Spleen (tissue), 11 donors: ENCODE measurements around the gene GGTLC2. TPM values are rescaled to one million over a fixed set of nuclear protein-coding genes. Genes with fewer than 3 reads are reported as not detected.

Experiments used
- DNase-seq: peaks from one replicate; pipeline ENCODE4 v3.0.0-alpha.2; 2020
- H3K27ac ChIP-seq, 8 donors: fragments of 200-600 bp; sonication (generic) in 7 of 8; 1 replicate in 4 of 8; 2 replicates in 4 of 8; pipeline versions ENCODE4 v1.5.0 to v1.8.0; 2016 to 2021; ENCODE audit warnings: inconsistent platforms in 4 of 8, mild to moderate bottlenecking in 4 of 8, moderate library complexity in 1 of 8
- H3K27me3 ChIP-seq, 7 donors: fragments of 200-600 bp; sonication (generic) in 6 of 7; replicated peaks in 1 of 7; 1 replicate in 4 of 7; 2 replicates in 3 of 7; pipeline versions ENCODE4 v1.5.0 to v1.8.0; 2016 to 2021; ENCODE audit warnings: inconsistent platforms in 3 of 7, mild to moderate bottlenecking in 1 of 7
- H3K36me3 ChIP-seq, 6 donors: fragments of 200-600 bp; sonication (generic) in 5 of 6; 1 replicate in 4 of 6; 2 replicates in 2 of 6; pipeline versions ENCODE4 v1.5.0 to v1.8.0; 2016 to 2021; ENCODE audit warnings: inconsistent platforms in 2 of 6
- H3K4me1 ChIP-seq, 6 donors: fragments of 200-600 bp; sonication (generic) in 5 of 6; 1 replicate in 3 of 6; 2 replicates in 3 of 6; pipeline versions ENCODE4 v1.5.0 to v1.8.0; 2016 to 2021; ENCODE audit warnings: inconsistent platforms in 3 of 6
- H3K4me3 ChIP-seq, 8 donors: fragments of 200-600 bp; sonication (generic) in 7 of 8; 1 replicate in 4 of 8; 2 replicates in 4 of 8; pipeline versions ENCODE4 v1.5.0 to v1.8.0; 2016 to 2021; ENCODE audit warnings: inconsistent platforms in 4 of 8, mild to moderate bottlenecking in 4 of 8, moderate library complexity in 2 of 8
- H3K9me3 ChIP-seq, 8 donors: fragments of 200-600 bp; sonication (generic) in 7 of 8; 1 replicate in 4 of 8; 2 replicates in 4 of 8; pipeline versions ENCODE4 v1.5.0 to v1.8.0; 2016 to 2021; ENCODE audit warnings: inconsistent platforms in 4 of 8
- CTCF ChIP-seq, 11 experiments: fragments of 200-600 bp in 7 of 11; fragments of 450-650 bp in 4 of 11; sonication (generic) in 4 of 11; IDR thresholded peaks in 8 of 11; conservative IDR thresholded peaks in 3 of 11; 1 replicate in 7 of 11; 2 replicates in 4 of 11; pipeline versions ENCODE4 v1.4.0 to v1.8.0; 2016 to 2021; ENCODE audit warnings: antibody characterized with exemption in 11 of 11, inconsistent platforms in 4 of 11, mild to moderate bottlenecking in 1 of 11
- POLR2A ChIP-seq, 3 donors: fragments of 450-650 bp; IDR thresholded peaks; one replicate each; pipeline ENCODE4 v1.5.1; 2017; ENCODE audit warnings: antibody characterized with exemption in 3 of 3, mild to moderate bottlenecking in 1 of 3
- POLR2AphosphoS5 ChIP-seq, 3 donors: sonication (generic); formaldehyde crosslinking; IDR thresholded peaks; one replicate each; pipeline ENCODE4 v1.5.1; 2017; ENCODE audit warnings: antibody characterized with exemption in 3 of 3
- WGBS, 5 donors: extraction: QIAGEN DNeasy Blood & Tissue Kit in 3 of 5; methylation state at CpG; one replicate each; pipeline versions ENCODE4 v1.1.5 to v1.1.7; 2013 to 2018; 5-methylcytosine and 5-hydroxymethylcytosine counted together
- intact Hi-C: fragments of 100-400 bp; cut with DNase I; formaldehyde crosslinking; loops from one replicate; pipeline ENCODE4 v1.15.0; 2023; ENCODE audit warnings: low total_unique reads
- polyA plus RNA-seq, 3 donors: library from polyadenylated mRNA; stranded (reverse); fragments of 200-250 nt; gene quantifications; one replicate each; pipeline ENCODE4 v1.2.1, GENCODE V29; 2013
- total RNA-seq, 7 donors: library from RNA; depleted of rRNA in 3 of 7; stranded (reverse); fragments of >200 nt in 3 of 7; fragmentation: NEBNext Ultra II Directional in 4 of 7; extraction: Animal tissue kit (Norgen Biotek cat#: 25700) in 4 of 7; gene quantifications; one replicate each; pipeline versions ENCODE4 v1.1.0 to v1.2.1, GENCODE V29; 2016 to 2021
- donor health status: healthy with polysubstance abuse.
- donor health status: DM: no; HTN: no; CAD: no; lungs with moderate emphysema.
- donor health status: DM: no; HTN: no; CAD: no.
- donor health status: Bipolar disorder and iron deficiency.
- donor health status: healthy.
- donor health status: DM: no; HTN: no; CAD: no.
- donor health status: DM: yes; HTN: yes; CAD: no.

The GGTLC2 gene
- total and polyA plus RNA-seq, 10 donors = not detected

GRCh38 chr22:22609291-22609690 is 35.1 kb upstream of the GGTLC2 start:
- Histone ChIP-seq H3K27me3 (no peaks in the 10 kb centered on the region), H3K4me1 (peaks cover 0 to 10% (median 8%) of the 10 kb centered on the region in 6 donors), H3K36me3 (no peaks in the 10 kb centered on the region), H3K4me3 (no peak overlapping the region), H3K27ac (no peak overlapping the region), H3K9me3 (peaks cover 0 to 9% (median 4%) of the 10 kb centered on the region in 8 donors)
- no peak for DNase-seq
- intact Hi-C loops = no loop called here
- 52 to 77% (median 63%) methylated on average over 4 to 5 of the region's 5 CpGs for WGBS, 5 donors
- no peak for TF ChIP-seq POLR2A (IDR thresholded peaks at IDR 0.05)
- no peak for TF ChIP-seq CTCF (IDR thresholded peaks at IDR 0.05 in 8 of 11, conservative IDR thresholded peaks at IDR 0.05 in 3 of 11)
- TF ChIP-seq POLR2AphosphoS5 (IDR thresholded peaks at IDR 0.05) = no peak

GRCh38 chr22:22612516-22612915 is 31.9 kb upstream of the GGTLC2 start:
- Histone ChIP-seq H3K9me3 (peaks cover 0 to 8% (median 1%) of the 10 kb centered on the region in 8 donors), H3K4me1 (peaks cover 0 to 7% (median 0%) of the 10 kb centered on the region in 6 donors), H3K27me3 (no peaks in the 10 kb centered on the region), H3K4me3 (no peak overlapping the region), H3K27ac (no peak overlapping the region), H3K36me3 (no peaks in the 10 kb centered on the region)
- WGBS, 5 donors = 87 to 89% (median 88%) methylated on average over 2 of the region's 2 CpGs
- intact Hi-C loops = no loop called here
- TF ChIP-seq POLR2A (IDR thresholded peaks at IDR 0.05) = no peak
- no peak for TF ChIP-seq POLR2AphosphoS5 (IDR thresholded peaks at IDR 0.05)
- no peak for TF ChIP-seq CTCF (IDR thresholded peaks at IDR 0.05 in 8 of 11, conservative IDR thresholded peaks at IDR 0.05 in 3 of 11)
- no peak for DNase-seq

- Histone ChIP-seq H3K4me3 (no peak overlapping the region), H3K9me3 (no peaks in the 10 kb centered on the region), H3K4me1 (peaks cover 0 to 7% (median 0%) of the 10 kb centered on the region in 6 donors), H3K36me3 (no peaks in the 10 kb centered on the region), H3K27me3 (no peaks in the 10 kb centered on the region), H3K27ac (no peak overlapping the region)
- DNase-seq = no peak
- TF ChIP-seq CTCF (IDR thresholded peaks at IDR 0.05 in 8 of 11, conservative IDR thresholded peaks at IDR 0.05 in 3 of 11) = no peak
- no peak for TF ChIP-seq POLR2A (IDR thresholded peaks at IDR 0.05)
- no peak for TF ChIP-seq POLR2AphosphoS5 (IDR thresholded peaks at IDR 0.05)
- intact Hi-C loops = no loop called here
- WGBS, 5 donors = 62 to 85% (median 69%) methylated on average over 2 to 3 of the region's 3 CpGs
Measured at GRCh38 chr22:22614065-22614464, 30.3 kb upstream of the GGTLC2 start.

GRCh38 chr22:22616636-22617035 is 27.8 kb upstream of the GGTLC2 start:
- Histone ChIP-seq H3K27ac (no peak overlapping the region), H3K36me3 (no peaks in the 10 kb centered on the region), H3K9me3 (no peaks in the 10 kb centered on the region), H3K4me3 (no peak overlapping the region), H3K4me1 (peaks cover 0 to 7% (median 0%) of the 10 kb centered on the region in 6 donors), H3K27me3 (no peaks in the 10 kb centered on the region)
- intact Hi-C loops = no loop called here
- TF ChIP-seq CTCF (IDR thresholded peaks at IDR 0.05 in 8 of 11, conservative IDR thresholded peaks at IDR 0.05 in 3 of 11) = no peak
- TF ChIP-seq POLR2A (IDR thresholded peaks at IDR 0.05) = no peak
- no peak for TF ChIP-seq POLR2AphosphoS5 (IDR thresholded peaks at IDR 0.05)
- DNase-seq = no peak
- WGBS, 5 donors = 19 to 28% (median 22%) methylated on average over 5 of the region's 5 CpGs
